ENCODE results near the gene KLC1.

KLC1 gene

DNA sequence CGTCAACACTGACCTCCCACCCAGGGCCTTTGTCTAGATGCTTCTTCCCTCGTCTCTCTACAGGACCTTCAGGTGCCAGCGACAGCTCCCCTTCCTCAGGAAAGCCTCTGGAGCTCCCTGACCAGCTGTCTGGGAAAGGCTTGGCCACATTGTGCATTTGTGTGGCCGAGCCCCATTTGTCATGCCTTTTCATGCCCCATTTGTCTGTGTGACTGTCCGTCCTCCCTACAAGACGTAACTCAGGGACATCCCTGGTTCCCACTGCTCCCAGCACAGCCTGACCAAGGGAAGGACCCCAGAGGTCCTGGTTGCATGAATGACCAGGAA lies 110.4 kb downstream of the KLC1 start:
- TF ChIP-seq, protein P1, sequence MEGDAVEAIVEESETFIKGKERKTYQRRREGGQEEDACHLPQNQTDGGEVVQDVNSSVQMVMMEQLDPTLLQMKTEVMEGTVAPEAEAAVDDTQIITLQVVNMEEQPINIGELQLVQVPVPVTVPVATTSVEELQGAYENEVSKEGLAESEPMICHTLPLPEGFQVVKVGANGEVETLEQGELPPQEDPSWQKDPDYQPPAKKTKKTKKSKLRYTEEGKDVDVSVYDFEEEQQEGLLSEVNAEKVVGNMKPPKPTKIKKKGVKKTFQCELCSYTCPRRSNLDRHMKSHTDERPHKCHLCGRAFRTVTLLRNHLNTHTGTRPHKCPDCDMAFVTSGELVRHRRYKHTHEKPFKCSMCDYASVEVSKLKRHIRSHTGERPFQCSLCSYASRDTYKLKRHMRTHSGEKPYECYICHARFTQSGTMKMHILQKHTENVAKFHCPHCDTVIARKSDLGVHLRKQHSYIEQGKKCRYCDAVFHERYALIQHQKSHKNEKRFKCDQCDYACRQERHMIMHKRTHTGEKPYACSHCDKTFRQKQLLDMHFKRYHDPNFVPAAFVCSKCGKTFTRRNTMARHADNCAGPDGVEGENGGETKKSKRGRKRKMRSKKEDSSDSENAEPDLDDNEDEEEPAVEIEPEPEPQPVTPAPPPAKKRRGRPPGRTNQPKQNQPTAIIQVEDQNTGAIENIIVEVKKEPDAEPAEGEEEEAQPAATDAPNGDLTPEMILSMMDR (IDR thresholded peaks at IDR 0.05; ENCODE audit: low read depth, low read length, missing control alignments), result no peak
- no peak for DNase-seq (ENCODE audit: low read depth)

DNA sequence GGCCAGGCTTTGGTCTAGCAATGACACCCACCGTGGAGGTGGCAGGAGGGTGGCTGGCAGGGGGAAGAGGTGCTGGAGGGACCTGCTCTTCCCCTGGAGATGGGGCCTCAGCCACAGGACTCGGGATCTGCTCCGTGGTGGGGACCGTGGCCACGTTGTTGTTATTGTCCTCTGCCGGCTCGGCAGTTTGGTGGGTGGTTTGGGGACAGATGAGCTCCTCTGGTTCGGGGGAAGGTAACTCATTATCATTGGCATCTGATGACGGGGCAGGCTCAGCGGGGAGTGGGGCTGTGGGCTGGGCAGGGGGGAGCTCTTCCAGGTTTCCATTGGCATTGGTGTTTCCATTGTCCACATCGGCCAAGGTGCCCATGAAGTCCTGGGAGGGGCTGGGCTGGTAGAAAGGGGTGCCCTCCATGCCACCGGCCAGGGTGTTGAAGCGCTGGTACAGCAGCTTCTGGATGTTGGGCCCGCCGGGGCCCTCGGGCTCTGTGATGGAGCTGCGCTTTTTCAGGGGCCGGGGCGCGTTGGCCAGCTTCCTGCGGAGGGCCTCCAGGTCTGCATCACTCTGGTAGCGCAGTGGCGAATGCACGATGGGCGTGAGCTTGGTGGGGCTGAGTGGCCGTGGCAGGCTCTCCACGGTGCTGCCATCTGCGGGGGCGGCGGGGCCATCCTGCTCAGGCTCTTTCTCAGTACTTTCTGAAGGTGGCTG lies 110.9 kb downstream of the KLC1 start:
- H3K4me3 ChIP-seq (ENCODE audit: low read depth, low read length), result no peak overlapping the region
- TF ChIP-seq, protein P1 (IDR thresholded peaks at IDR 0.05; ENCODE audit: low read depth, low read length, missing control alignments), result no peak
- no peak for DNase-seq (ENCODE audit: low read depth)

More for the DNA sequence above, 110.4 kb downstream of the KLC1 start:
- H3K4me3 ChIP-seq (ENCODE audit: low read depth, low read length), result no peak overlapping the region

DNA sequence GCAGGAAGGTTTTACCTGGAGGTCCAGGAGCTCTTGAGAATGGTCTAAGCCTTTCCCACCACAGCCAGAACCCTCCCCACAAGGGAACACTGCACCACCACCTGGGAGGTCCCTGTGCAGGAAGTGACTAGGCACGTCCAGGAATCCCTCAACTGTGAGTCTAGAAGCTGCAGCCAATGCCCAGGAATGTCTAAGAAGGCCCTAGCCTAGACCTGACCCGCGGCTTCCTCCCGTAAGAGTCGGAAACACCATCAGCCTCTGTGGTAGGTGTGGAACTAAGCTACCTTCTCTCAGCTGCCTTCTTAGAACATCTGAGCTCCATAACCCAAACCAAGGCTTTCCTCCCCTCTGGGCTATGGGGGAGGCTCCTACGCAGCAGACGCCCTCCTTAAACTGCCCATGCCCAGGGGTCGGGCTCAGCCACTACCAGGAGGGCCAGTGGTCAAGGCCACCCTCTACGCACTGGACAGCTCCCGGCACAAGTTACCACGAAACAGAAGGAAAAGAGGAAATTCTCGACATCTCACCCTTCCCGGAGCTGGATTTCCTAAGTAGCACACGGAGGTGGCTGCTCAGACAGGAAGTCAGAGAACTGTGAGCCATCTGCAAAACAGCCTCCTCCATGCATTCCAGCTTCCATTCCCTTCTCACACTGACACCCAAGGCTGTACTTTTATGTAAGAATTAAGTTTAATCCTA lies 112.1 kb downstream of the KLC1 start:
- no peak overlapping the region for H3K4me3 ChIP-seq (ENCODE audit: low read depth, low read length)
- TF ChIP-seq, protein P1 (IDR thresholded peaks at IDR 0.05; ENCODE audit: low read depth, low read length, missing control alignments), result no peak
- no peak for DNase-seq (ENCODE audit: low read depth)

DNA sequence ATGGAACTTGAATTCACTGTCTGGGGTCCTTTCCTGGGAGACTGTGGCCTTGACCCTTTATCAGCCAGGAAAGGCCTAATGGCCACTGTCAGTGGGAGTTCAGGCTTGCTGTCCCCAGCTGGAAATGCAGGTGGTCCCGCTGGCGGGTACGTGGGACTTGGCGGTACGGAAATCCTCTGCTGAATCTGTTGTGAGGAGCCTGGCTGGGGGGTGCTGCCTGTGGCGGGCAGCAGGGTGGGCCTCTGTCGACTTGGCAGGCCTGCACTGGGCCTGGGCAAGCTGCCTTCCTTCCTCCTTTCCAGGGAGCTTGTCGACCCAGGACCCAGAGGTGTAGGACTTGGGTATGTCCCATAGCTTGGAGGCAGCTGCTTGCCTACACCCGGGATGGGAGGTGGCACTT lies 112.9 kb downstream of the KLC1 start:
- no peak for DNase-seq (ENCODE audit: low read depth)
- TF ChIP-seq, protein P1 (IDR thresholded peaks at IDR 0.05; ENCODE audit: low read depth, low read length, missing control alignments), result no peak
- H3K4me3 ChIP-seq (ENCODE audit: low read depth, low read length), result no peak overlapping the region

DNA sequence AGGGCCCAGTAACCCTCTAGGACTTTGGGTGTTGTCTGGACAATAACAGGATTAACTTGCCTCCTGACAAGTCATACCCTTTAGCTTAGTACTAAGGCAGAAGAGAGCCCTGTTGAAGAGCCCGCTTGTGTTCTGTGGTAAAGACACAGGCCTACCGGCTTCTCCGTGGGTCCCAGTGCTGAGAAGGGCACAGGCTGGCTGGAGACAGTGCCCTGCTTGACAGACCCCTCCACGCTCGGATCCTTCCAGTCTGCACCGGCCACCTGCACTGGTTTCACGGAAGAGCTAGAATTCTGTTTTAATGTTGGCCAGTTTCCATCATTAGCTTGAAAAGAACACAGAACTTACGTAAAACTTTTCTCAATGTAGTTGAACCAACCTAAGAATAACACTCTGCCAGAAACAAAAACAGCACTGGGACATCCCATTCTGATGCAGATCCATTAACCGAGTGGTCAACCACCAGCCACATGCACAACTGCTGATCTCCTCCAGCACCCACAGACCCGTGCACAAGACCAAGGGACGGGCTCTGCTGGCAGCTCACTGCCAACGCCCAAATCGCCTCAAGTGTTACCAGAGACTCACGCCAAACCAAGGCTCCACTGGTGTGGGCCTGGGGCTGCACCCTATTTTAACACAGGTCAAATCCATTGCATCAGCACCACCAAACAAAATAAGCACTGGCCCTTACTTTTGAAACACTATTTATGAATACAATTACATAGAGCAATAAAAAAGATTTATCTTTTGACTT lies 113.7 kb downstream of the KLC1 start:
- DNase-seq (ENCODE audit: low read depth), result no peak
- no peak overlapping the region for H3K4me3 ChIP-seq (ENCODE audit: low read depth, low read length)
- TF ChIP-seq, protein P1 (IDR thresholded peaks at IDR 0.05; ENCODE audit: low read depth, low read length, missing control alignments), result no peak

DNA sequence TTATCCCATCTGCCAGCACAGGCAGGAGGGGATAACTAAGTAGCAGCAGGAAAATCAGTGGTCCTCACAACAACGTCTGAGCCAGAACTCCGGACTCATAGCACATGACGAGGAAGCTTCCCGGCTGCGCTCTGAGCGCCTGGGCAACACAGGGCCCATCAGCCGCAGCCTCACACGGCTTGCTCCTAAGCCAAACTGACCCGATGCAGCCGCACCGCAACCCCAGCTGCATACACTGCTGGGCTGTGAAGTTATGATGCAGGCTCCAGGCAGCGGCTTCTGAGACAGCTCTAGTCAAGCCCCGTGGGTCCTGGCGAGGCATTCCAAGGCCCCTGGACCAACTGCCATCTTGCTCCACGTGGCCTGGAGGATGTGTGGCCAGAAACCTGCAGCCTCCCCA lies 114.7 kb downstream of the KLC1 start:
- H3K4me3 ChIP-seq (ENCODE audit: low read depth, low read length), result no peak overlapping the region
- TF ChIP-seq, protein P1 (IDR thresholded peaks at IDR 0.05; ENCODE audit: low read depth, low read length, missing control alignments), result no peak
- DNase-seq (ENCODE audit: low read depth), result no peak

Measured in GM12864 (cell line).